HG03439 (cell line): ENCODE data around the gene SLC22A5.

Experiments
- ATAC-seq: cut with Tn5 transposase; IDR thresholded peaks from one replicate; pipeline ENCODE4 v1.9.1; 2021; ENCODE audit warnings: mild to moderate bottlenecking, moderate library complexity; ENCODE audit not compliant: unreplicated experiment

The SLC22A5 gene

GRCh38 chr5:132369474-132370180 is at the start of gene SLC22A5:
TSS of gene SLC22A5 (plus strand) at chr5:132369710. CDS start at chr5:132369973, 263 bp downstream.
- ATAC-seq = peak; percentile 91

DNA sequence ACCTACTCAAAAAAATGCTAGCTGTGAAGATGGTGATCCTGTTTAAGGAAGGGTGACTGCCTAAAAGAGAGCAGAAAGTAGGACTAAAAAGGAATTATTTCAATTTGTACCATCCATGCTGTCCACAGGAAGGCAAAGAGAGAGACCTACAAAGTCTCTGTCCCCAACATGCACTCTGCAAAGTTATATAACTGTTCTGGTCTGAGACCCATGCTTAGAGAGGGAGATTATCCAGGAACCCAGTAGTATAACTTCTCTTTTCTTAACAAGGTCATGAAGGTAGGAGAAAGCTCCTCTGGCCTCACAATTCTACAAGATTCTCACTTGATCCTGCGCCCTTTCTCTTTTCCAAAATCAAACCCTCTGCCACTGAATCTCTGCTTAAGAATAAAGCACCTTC is 49.5 kb upstream of the SLC22A5 start:
- ATAC-seq = no peak

DNA sequence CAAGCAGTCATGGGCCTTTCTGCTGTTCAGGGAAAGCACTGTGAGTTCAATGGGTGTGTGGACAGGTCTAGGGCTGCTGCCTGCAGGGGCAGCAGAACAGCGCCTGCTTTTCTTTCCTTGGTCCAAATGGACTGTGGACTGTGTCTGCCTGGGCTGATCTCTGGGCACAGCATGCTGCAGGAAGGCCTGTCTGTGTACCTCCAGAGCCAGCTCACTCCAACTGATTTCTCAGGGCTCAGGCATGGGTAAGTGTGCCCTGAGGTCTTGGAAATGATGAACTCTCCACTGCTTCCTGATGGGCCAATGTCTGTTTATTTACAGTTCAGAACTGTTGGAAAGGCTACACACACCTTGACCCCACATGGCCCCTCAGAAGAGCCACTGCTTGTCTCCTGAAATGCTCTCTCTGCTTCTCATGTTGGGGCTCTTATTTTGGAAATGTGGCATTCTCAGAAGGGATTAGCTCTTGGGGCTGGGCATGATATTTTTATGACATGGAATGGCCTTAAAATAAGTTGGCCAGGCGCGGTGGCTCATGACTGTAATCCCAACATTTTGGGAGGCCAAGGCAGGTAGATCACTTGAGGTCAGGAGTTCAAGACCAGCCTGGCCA is 48.3 kb upstream of the SLC22A5 start:
- no peak for ATAC-seq

DNA sequence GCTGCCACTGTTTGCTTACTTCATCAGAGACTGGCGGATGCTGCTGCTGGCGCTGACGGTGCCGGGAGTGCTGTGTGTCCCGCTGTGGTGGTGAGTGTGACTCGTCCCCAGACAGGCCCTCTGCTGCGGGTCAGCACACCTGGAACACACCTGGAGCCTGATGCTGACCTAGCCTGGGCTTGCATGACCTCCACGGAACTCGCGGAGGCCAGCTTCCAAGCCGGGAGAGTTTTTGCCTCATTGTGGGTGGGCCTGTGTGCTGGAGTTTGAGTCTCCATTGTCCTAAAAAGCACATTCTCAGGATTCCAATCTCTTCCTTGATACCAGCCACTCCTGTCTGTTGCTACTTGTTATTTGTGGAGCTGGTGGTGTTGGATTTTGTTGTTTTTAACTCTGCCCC is 47.2 kb upstream of the SLC22A5 start:
- ATAC-seq = no peak

- no peak for ATAC-seq
Measured at GRCh38 chr5:132323202-132323601, 46.3 kb upstream of the SLC22A5 start.

GRCh38 chr5:132325691-132326090 is 43.8 kb upstream of the SLC22A5 start:
- ATAC-seq = no peak

DNA sequence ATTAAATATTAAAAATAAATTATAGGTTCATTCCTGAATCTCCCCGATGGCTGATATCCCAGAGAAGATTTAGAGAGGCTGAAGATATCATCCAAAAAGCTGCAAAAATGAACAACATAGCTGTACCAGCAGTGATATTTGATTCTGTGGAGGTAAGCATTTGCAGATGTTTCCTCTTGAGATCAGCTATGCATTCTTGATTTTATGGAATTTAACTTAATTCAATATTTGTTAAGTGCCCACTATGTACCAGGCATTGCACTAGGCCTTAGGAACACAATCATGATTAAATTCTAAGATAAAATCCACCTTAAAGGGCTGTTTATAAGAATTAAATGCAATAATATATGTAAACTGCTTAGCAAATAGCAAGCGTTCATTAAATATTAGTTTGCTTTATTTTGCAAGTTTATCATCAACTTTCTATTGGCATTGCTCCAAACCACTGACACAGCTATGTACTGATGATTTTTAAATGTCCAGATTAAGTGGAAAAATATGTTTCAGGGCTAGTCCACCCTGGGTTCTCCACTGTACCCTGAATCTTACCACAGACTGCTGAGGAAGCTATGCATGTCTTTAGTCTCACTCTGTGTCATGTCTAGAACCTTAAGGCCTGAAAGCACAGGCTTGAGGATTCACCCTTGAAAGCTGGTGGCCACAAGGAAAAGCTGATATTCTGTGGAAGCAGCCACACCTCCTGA is 42.1 kb upstream of the SLC22A5 start:
- ATAC-seq = no peak

- no peak for ATAC-seq
Measured at GRCh38 chr5:132334812-132335211, 34.7 kb upstream of the SLC22A5 start.

DNA sequence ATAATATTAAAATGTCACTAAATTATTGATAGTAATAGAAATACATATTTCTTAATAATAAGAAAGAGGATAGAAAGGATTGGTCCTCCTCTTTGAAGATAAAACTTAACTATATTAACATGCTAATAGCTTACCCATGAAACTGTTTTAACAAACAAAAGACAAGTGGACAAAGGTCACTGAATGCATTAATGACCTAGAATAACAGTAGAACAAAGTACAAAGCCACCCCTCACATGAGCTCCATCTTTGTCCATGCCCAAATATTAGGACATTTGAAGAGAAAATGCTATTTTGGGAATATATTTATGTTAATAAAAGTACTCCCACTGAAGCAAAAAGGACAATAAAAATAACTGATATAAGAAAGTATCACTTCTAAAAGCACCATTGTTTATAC is 34.1 kb upstream of the SLC22A5 start:
- no peak for ATAC-seq

DNA sequence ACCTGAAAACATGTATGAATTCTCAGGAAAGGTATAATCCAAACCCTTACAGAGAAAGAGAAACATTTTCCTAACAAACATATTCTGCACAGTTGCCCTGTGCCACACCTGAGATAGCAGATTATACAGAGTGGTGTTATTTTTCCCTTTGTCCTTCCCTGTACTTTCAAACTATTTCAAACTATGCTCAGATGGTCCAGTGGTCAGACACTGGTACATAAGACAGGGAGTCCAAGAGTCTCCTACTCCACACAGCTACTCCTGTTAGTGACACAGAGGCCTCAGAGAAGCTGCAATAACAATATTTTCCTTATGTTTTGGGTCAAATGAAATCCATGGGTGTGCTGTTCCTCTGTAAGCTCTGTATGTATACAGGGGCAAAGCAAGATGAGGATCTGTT is 30.0 kb upstream of the SLC22A5 start:
- no peak for ATAC-seq

DNA sequence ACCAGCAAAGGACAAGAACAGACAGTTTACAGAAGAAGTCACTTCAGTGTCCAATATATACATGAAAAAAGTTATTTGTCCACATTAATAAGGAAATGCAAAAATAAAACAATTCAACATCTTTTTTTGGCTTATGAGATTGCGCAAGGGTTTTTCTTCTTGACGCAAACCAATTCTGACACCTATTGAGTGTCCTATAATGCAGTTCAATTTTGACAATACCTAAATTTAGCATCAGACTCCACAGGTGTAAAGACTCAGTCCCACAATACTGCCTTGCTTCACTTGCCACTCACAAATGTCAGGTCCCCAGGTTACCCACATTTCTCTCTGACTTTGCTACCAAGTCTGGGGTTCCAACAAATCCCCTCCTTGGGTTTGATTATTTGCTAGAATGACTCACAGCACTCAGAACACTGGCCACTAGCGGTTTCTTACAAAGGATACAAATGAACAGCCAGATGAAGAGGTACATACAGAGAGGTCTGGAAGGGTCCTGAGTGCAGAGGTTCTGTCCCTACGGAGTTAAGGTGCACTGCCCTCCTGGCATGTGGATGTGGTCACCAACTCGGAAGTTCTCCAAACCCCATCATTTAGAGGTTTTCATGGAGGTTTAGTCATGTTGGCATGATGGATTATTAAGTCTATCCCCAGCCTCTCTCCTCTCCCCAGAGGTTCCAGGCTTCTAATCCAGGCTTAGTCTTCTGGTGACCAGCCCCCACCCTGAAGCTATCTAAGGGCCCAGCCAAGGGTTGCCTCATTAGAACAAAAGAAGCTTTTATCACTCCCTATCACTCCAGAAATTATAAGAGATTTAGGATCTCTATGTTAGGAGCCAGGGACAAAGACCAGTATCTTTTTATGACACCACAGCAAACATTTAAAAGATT is 27.0 kb upstream of the SLC22A5 start:
- no peak for ATAC-seq

DNA sequence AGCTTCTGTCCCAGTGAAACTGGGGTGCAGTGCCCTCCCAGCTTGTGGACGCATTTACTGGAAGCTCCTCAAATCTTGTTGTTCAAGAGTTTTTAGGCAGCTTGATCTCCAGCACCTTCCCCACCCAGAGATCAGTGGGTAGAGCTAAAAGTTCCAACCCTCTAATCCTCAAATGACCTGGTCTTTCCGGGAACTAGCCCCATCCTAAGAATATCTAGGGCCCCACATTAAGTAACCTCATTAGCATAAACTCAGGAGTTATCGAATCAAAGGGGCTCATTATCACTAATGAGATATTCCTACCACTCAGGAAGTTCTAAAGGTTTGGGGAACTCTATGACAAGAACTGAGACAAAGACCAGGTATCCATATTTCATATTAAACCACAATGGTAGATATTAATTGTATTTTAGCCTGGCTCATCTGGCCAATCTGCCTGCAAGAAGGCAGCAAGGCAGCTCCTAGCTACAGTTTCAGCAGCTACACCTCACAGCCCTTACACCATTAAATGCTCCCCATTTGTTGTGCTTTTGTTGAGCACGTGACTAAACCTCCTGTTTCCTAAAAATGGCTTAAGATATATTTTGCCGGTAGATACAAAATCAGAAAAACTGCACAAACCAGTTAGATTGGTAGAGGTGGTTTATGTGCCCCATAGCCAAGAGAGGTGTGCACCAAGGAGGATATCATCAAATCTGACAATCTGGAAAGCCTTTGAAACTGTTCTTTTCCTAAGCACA is 24.6 kb upstream of the SLC22A5 start:
- ATAC-seq = no peak

DNA sequence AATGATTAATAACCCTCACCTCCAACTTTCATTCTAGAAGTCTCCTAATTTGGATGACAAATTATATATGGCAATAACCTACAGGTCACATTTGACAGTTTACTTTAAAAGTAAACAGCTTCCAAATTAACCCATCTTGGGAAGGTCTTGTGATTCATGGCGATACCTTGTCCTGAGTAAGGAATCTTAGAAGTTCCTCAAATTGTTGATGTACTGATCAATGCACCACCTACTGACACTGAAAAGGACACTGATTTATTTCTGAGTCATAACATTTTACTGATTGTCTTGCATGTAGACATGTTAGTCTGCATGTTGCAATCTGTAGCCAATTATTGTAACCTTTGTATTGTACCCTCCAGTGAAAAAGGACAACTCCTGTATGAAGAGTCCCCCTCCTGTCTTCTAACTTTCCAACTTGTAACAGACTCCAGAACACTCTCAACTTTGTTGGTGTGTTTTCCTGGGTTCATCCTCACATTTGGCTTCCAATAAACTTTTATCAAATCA is 16.0 kb upstream of the SLC22A5 start:
- ATAC-seq = no peak

GRCh38 chr5:132354381-132355139 is 14.9 kb upstream of the SLC22A5 start:
- ATAC-seq = no peak

- no peak for ATAC-seq
Measured at GRCh38 chr5:132355140-132355765, 14.3 kb upstream of the SLC22A5 start.

DNA sequence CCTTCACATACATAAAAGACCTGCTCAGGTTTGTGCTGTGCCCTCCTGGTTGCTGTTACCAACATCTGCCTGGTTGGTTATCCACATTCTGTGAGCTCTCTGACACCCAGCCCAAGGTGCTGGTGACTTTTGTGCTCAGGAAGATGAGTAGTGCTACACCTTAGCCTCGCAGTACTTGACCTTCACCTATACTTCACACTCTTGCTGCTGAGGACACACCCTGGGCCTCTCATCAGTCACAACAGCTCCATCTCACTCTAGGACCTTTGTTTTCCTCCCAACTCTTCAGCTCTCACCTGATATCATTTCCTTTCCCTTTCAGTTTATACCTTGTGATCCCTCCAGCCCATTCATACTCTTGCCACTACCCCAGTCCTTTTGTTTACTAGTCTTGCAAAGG is 10.7 kb upstream of the SLC22A5 start:
- no peak for ATAC-seq

GRCh38 chr5:132362086-132362485 is 7.4 kb upstream of the SLC22A5 start:
- no peak for ATAC-seq

GRCh38 chr5:132363431-132364112 is 5.9 kb upstream of the SLC22A5 start:
- no peak for ATAC-seq
